ENCODE data around the gene SDCCAG8.

SDCCAG8 gene

GRCh38 chr1:243394601-243395464, 139.0 kb downstream of the SDCCAG8 start:
- no peak for DNase-seq

DNA sequence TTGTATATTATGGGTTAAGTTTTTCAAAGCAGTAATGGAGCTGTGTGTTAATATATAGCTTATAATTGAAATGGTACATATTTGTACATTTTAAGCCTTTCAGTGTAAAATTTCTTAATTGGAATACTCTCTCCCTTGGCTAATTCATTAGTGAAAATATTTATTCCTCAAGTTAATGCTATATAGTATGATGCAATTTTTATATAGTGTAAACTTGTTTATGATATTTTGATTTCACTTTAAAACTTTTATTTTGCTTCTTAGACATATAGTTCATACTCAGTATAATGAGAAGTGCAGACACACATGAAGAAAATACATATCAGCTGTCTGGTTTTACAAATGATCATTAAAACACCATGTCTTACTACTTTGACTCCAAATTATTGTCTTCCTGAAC, 140.6 kb downstream of the SDCCAG8 start:
- no peak for DNase-seq

DNA sequence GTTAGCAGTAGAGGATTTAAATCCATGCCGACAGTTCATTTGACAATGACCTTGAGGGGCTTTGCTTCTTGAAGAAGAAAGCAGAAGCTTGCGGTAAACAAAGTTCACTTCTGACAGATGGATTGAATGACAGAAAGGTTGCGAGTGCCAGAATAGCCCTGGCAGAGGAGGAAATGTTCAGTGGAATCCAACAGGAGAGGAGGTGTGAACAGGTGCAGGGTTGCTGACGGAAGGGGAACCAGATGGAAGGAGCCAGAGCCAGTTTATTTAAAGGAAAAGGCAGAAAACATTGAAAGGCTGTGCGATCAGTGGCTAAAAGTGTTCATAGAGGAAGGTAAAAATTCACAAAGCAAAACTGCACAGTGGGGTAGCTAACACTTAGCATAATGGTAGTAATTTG, 141.0 kb downstream of the SDCCAG8 start:
- no peak for DNase-seq

DNA sequence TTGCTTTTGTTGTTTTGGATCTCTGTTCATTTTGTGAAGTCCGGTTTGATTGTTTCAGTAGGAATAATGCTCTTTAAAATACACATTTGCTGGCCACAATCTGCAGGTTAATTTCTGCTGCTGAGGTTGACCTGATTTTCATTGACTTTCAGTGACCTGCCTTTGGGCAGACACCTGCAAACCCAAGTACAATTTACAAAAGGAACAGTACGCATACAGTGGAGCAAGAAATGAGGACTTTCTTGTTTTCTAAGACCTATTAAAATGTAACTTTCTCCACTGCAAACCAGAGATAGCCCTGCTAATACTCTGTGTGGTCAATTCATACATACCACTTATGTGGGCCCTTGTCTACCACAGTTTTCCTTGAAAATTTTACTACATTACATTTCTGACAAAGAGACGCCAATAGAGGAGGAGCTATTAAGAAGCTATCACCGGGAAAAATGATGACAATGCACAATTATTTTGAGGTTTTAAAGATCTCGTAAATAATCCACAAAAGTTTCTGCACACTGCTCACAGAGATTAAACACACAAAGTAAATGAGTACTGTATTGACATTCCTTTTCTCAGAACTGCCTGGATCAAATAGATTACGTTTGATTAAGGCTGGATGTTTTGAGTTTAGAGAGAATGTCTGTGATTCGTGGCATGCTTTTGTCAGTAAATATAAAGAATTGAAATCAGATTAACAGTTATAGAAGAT, 141.9 kb downstream of the SDCCAG8 start:
- DNase-seq: no peak

DNA sequence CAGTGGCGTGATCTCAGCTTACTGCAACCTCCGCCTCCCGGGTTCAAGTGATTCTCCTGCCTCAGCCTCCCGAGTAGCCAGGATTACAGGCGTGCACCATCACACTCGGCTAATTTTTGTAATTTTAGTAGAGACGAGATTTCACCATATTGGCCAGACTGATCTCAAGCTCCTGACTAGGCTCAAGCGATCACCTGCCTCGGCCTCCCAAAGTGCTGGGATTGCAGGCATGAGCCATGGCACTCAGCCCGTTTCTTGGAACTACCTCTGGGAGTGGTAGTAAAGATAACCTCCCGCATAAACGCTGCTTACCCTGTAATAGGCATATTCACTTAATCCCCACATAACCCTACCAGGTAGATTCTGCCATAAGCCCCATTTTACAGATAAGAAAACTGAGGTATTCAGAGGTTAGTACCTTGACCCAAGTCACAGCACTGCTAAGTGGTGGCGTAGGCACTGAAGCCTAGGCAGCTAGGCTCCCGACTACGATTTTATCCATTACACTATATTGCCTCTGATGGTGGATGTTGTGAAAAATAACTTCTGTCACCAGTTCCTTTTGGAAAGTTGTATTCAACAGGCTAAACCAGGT, 143.8 kb downstream of the SDCCAG8 start:
- DNase-seq: no peak

GRCh38 chr1:243402868-243403267, 147.0 kb downstream of the SDCCAG8 start:
- DNase-seq: no peak

GRCh38 chr1:243406424-243406823, 150.6 kb downstream of the SDCCAG8 start:
- DNase-seq: no peak

- no peak for DNase-seq
Measured at GRCh38 chr1:243407284-243408018, 151.6 kb downstream of the SDCCAG8 start.

- no peak for DNase-seq
Measured at GRCh38 chr1:243408479-243408878, 152.6 kb downstream of the SDCCAG8 start.

DNA sequence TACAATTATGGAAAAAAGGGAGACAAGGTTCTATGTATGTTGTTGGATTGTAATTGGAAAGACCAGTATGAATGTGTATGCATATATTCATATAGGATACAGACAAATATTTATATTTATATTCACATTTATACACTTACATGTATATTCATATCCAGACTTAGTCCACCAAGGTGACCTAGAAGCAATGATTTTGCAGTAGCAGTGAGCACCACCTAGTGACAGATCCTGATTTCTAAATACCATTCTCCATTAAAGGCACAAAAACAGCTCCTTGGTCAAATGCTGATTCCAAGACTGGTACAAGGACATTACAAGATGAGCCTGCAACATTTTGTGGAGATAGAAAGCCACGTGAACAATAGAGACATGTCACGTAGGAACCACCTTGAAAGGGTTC, 153.4 kb downstream of the SDCCAG8 start:
- DNase-seq: no peak

DNA sequence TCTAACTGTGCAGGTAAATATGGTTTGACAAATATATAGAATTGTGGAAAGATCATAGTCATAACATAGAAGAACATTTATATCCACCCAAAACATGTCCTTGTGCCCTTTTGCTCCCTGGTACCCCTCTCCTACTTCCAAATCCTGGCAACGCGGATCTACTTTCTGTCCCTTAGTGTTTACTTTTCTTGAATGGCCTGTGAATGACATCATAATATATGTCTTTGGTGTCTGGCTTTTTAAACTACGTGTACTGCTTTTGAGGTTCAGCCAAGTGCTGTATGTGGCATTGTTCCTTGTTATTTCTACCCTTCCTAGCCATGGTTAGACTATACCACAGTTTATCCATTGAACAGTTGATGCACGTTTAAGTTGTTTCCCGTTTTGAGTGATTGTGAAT, 155.6 kb downstream of the SDCCAG8 start:
- DNase-seq: no peak

DNA sequence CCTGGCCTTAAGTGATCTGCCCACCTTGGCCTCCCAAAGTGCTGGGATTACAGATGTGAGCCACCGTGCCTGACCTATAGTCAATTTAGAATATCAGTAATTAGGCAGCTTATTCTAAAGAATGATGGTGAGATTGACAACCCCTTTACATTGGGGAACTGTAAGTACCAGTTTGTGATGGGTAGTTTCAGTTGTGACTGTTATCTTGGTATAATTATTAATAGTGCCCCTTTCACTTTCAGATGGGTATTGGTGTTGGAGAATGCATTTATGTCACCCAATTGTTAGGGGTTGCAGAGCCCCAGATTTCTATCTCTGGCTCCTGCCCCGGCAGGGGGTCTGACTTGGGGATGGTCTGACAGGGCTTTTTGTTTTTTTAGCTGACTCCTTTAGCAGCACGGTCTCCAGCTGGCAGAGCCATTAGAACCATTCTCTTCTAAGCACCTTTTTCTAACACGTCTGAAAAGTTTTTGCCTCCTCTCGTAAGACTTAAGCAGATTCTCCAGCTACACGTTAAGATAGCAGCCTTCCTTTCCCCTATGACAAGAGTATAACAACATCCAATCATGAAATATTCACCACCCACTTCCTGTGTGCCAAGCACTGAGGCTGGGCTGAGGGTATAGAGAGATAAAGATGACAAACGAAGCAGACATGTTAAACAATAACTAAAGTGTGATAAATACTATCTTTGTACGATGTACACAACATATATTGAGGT, 157.8 kb downstream of the SDCCAG8 start:
- DNase-seq: no peak

- no peak for DNase-seq
Measured at GRCh38 chr1:243414152-243414494, 158.3 kb downstream of the SDCCAG8 start.

GRCh38 chr1:243415663-243416408, 160.0 kb downstream of the SDCCAG8 start:
- DNase-seq: no peak

- DNase-seq: no peak
Measured at GRCh38 chr1:243416495-243416894, 160.7 kb downstream of the SDCCAG8 start.

- no peak for DNase-seq
Measured at GRCh38 chr1:243420016-243420945, 164.4 kb downstream of the SDCCAG8 start.

GRCh38 chr1:243420946-243421685, 165.3 kb downstream of the SDCCAG8 start:
- no peak for DNase-seq

DNA sequence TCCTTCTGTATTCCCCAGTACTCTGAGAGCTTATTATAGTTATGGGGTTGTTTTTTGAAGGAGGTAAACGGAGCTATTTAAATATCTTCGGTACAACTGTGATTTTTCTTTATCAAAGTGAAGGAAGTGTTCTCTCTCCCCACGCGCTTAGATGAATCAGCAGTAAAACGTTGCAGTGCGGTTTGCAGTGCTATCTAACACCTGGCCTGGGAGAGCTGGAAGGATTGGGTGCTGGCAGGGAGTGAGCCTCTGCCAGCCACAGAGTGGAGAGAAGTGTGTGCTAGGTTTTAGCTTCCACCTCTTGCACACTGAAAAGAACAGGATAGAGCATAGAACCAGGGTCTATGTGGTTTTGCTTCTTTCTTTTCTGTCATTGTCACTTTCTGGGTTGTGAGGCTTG, 165.9 kb downstream of the SDCCAG8 start:
- DNase-seq: no peak

- no peak for DNase-seq
Measured at GRCh38 chr1:243422362-243422761, 166.5 kb downstream of the SDCCAG8 start.

DNA sequence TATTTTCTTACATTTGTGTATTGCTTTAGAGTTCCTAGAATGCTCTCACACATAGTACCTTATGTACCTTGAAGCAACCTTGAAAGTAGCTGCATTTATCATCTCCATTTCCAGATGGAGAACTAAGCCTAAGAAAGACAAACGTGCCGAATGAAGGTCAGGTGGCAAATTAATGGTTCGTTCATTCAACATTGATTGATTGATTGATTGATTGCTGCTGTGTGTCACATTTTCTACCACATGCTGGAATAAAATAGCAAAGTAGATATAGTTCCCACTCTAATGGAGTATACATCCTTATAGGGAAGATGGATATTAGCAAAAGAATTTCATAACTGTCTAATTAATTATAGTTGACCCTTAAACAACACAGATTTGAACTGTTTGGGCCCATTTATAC, 172.2 kb downstream of the SDCCAG8 start:
- no peak for DNase-seq

Measured in RPMI8226 (cell line).